OCI-LY1 (cell line): ENCODE results near the gene LMX1B.

Source experiments
- H2AFZ ChIP-seq: fragments of 200-600 bp; sonication (generic), shearing (Covaris generic); 2 replicates; pipeline ENCODE4 v1.6.0; 2014; ENCODE audit warnings: antibody characterized with exemption, mild to moderate bottlenecking, low read length
- H3F3A ChIP-seq: fragments of 200-600 bp; sonication (generic), shearing (Covaris generic); 2 replicates; pipeline ENCODE4 v1.6.0; 2014; ENCODE audit warnings: mild to moderate bottlenecking, antibody characterized with exemption, low read length, moderate library complexity; ENCODE audit not compliant: insufficient read depth
- H3K27ac ChIP-seq: fragments of 200-600 bp; sonication (generic); 2 replicates; pipeline ENCODE4 v1.5.1; 2014; ENCODE audit warnings: low read length, mixed run types, mild to moderate bottlenecking, low read depth; ENCODE audit not compliant: poor library complexity, severe bottlenecking
- H3K27me3 ChIP-seq: fragments of 200-600 bp; sonication (generic); 2 replicates; pipeline ENCODE4 v1.6.0; 2014; ENCODE audit warnings: antibody characterized with exemption, mild to moderate bottlenecking, low read length, moderate library complexity; ENCODE audit not compliant: insufficient read depth
- H3K36me3 ChIP-seq: fragments of 200-600 bp; sonication (generic); 2 replicates; pipeline ENCODE4 v1.6.1; 2014; ENCODE audit warnings: mild to moderate bottlenecking, antibody characterized with exemption, low read length, moderate library complexity, mixed read lengths; ENCODE audit not compliant: insufficient read depth
- H3K4me1 ChIP-seq: fragments of 200-600 bp; sonication (generic); 2 replicates; pipeline ENCODE4 v1.5.1; 2014; ENCODE audit warnings: mild to moderate bottlenecking, low read length, moderate library complexity; ENCODE audit not compliant: insufficient read depth, severe bottlenecking
- H3K4me2 ChIP-seq: fragments of 200-600 bp; sonication (generic), shearing (Covaris generic); 2 replicates; pipeline ENCODE4 v1.6.1; 2014; ENCODE audit warnings: low read length
- H3K4me3 ChIP-seq: fragments of 200-600 bp; sonication (generic); 2 replicates; pipeline ENCODE4 v1.5.1; 2014; ENCODE audit warnings: low read length, low read depth, mild to moderate bottlenecking, mixed read lengths; ENCODE audit not compliant: poor library complexity, severe bottlenecking
- H3K79me2 ChIP-seq: fragments of 200-600 bp; shearing (Covaris generic); 2 replicates; pipeline ENCODE4 v1.6.1; 2016; ENCODE audit warnings: mixed run types, low read length, mixed read lengths; ENCODE audit not compliant: insufficient read depth
- H3K9ac ChIP-seq: fragments of 200-600 bp; sonication (generic), shearing (Covaris generic); 2 replicates; pipeline ENCODE4 v1.6.1; 2014; ENCODE audit warnings: mild to moderate bottlenecking, low read length, mixed read lengths
- H3K9me2 ChIP-seq: fragments of 200-600 bp; sonication (generic), shearing (Covaris generic); 2 replicates; pipeline ENCODE4 v1.6.1; 2014; ENCODE audit warnings: low read depth, mild to moderate bottlenecking, low read length, mixed read lengths
- H3K9me3 ChIP-seq: fragments of 200-600 bp; shearing (Covaris generic); 2 replicates; pipeline ENCODE4 v1.6.1; 2014; ENCODE audit warnings: low read length, mixed read lengths
- H4K20me1 ChIP-seq: fragments of 200-600 bp; sonication (generic), shearing (Covaris generic); 2 replicates; pipeline ENCODE4 v1.6.0; 2016; ENCODE audit warnings: mild to moderate bottlenecking, low read length; ENCODE audit not compliant: insufficient read depth
- CTCF ChIP-seq: fragments of 200-600 bp; sonication (generic), shearing (Covaris generic); IDR thresholded peaks from 2 replicates; pipeline ENCODE4 v1.5.1; 2017; ENCODE audit warnings: mild to moderate bottlenecking, antibody characterized with exemption, low read length, moderate library complexity, mixed read lengths
- EZH2 ChIP-seq: fragments of 200-600 bp; sonication (generic), shearing (Covaris generic); IDR thresholded peaks from 2 replicates; pipeline ENCODE4 v1.8.0; 2017; ENCODE audit warnings: borderline replicate concordance, mixed run types, mild to moderate bottlenecking, antibody characterized with exemption, low read length, moderate library complexity, mixed read lengths

LMX1B gene

DNA sequence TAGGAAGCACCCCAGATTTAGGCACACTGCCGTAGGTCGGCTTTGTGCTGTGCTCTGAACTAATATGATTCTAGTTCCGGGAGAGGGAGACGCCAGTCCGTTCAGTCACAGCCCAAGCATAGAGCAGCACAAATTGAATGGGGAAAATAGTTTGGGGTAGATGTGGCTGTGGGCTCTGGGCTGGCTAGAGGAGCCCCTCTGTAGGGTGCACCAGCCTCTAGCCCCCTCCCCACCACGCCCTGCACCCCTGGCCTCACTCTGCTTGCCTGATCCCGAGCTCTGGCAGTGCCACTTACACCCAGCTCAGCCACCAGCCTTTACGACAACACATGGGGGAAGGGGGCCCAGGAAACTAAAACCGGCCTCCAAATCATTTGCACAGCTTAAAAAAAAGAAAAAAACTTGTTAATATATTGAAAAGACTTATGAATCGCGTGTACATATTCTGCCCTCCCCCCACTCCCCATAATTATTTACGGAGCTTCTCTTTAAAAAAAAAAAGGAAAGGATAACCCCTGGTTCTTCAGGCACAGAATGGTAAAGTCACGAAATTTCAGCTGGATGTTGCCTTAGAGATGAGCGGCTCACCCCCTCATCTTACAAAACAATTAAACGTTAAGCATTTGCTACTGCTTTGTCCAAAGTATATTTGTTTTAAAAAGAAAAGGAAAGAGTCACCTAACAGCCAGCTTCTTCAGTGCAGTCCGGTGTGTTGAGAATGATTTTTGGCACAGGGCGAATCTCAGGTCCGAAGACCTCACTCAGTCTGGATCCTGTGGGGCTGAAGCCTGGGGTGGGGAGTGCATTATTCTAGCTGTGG lies 3.5 kb downstream of the LMX1B start:
- Histone ChIP-seq H3K36me3 (no peaks in the 10 kb centered on the region), H2AFZ (no peak overlapping the region), H3K9ac (no peak overlapping the region), H3K9me3 (no peaks in the 10 kb centered on the region), H3K27me3 (no peaks in the 10 kb centered on the region), H3K4me3 (no peak overlapping the region), H3K9me2 (no peaks in the 10 kb centered on the region), H3F3A (no peaks in the 10 kb centered on the region), H3K4me2 (no peak overlapping the region), H3K4me1 (no peaks in the 10 kb centered on the region), H3K79me2 (no peaks in the 10 kb centered on the region), H4K20me1 (no peaks in the 10 kb centered on the region), H3K27ac (no peak overlapping the region)
- TF ChIP-seq EZH2: no peak

GRCh38 chr9:126617823-126618165 lies 4.1 kb downstream of the LMX1B start:
- Histone ChIP-seq H3K9ac (no peak overlapping the region), H3K27me3 (no peaks in the 10 kb centered on the region), H3F3A (no peaks in the 10 kb centered on the region), H3K4me2 (no peak overlapping the region), H3K4me1 (no peaks in the 10 kb centered on the region), H2AFZ (no peak overlapping the region), H3K9me3 (no peaks in the 10 kb centered on the region), H3K4me3 (no peak overlapping the region), H3K36me3 (no peaks in the 10 kb centered on the region), H3K9me2 (no peaks in the 10 kb centered on the region), H3K79me2 (no peaks in the 10 kb centered on the region), H4K20me1 (no peaks in the 10 kb centered on the region), H3K27ac (no peak overlapping the region)
- TF ChIP-seq EZH2 (no peak), CTCF (no peak)

DNA sequence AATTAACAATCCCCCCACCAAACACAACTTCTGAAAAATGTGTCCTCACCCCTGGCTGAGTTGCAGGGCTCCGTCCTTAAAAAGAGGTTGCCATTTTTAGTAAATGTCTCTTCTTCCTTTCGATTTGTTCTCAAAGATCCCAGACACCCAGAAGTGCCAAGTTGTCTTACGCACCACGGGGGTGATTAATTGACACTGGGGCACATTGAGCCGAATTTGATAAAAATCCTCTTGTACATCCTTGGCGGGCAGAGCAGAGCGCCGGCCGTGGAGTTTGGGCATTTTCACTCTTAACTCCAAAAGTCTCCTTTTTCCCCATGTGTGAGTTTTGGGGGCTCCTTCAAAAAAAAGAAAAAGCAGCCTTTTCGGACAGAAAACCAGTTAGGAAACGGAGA lies 4.5 kb downstream of the LMX1B start:
- Histone ChIP-seq H3K9ac (no peak overlapping the region), H3K9me3 (no peaks in the 10 kb centered on the region), H3K4me1 (no peaks in the 10 kb centered on the region), H3K79me2 (no peaks in the 10 kb centered on the region), H3K4me3 (no peak overlapping the region), H2AFZ (no peak overlapping the region), H3K4me2 (no peak overlapping the region), H3F3A (no peaks in the 10 kb centered on the region), H4K20me1 (no peaks in the 10 kb centered on the region), H3K9me2 (no peaks in the 10 kb centered on the region), H3K27me3 (no peaks in the 10 kb centered on the region), H3K27ac (no peak overlapping the region), H3K36me3 (no peaks in the 10 kb centered on the region)
- TF ChIP-seq CTCF (no peak), EZH2 (no peak)
